Endothelial cell of umbilical vein (primary cell): Measurements from ENCODE around the gene ZNF768. TPM values are rescaled to one million over a fixed set of nuclear protein-coding genes. Genes with fewer than 3 reads are reported as not detected.

Experiments
- BruUV-seq: library from RNA; stranded (reverse); fragments of 400-500 nt; replicated peaks from 2 replicates; lab custom pipeline; 2021; lab: Mats Ljungman, UMichigan
- CTCF ChIA-PET: fragments of 300-600, 350-600 bp; sonication (Branson Sonifier 250); formaldehyde crosslinking; loops from one replicate; lab custom pipeline; 2021; ENCODE audit warnings: antibody characterized with exemption, inconsistent platforms; lab: Charles Lee
- POLR2A ChIA-PET: fragments of 300-600, 350-600 bp; sonication (Branson Sonifier 250); formaldehyde crosslinking; loops from one replicate; lab custom pipeline; 2021; ENCODE audit warnings: antibody characterized with exemption, inconsistent platforms; lab: Charles Lee
- DNase-seq: peaks from one replicate; pipeline ENCODE4 v3.0.0-alpha.2; 2011; ENCODE audit warnings: low read depth, low spot score
- FAIRE-seq: peaks from 2 replicates; lab custom pipeline; 2011; peaks lifted over from hg19 to GRCh38; lab: Jason Lieb, UNC
- H2AFZ ChIP-seq: 2 replicates; pipeline ENCODE4 v1.6.0; 2012; ENCODE audit warnings: low read depth, low read length, control low read depth, inconsistent platforms
- H3K27ac ChIP-seq: 2 replicates; pipeline ENCODE4 v1.5.1; 2011; ENCODE audit warnings: low read depth, mild to moderate bottlenecking, control low read depth, low read length, moderate library complexity; ENCODE audit not compliant: insufficient read depth
- H3K27me3 ChIP-seq, 2 experiments: 2 replicates each; pipeline versions ENCODE4 v1.6.0 to v1.6.1; 2011; ENCODE audit warnings: low read length in 2 of 2, mixed read lengths in 1 of 2; ENCODE audit not compliant: control insufficient read depth in 2 of 2, insufficient read depth in 2 of 2
- H3K36me3 ChIP-seq, 2 experiments: 2 replicates in 1 of 2; 3 replicates in 1 of 2; pipeline ENCODE4 v1.5.1; 2011; ENCODE audit warnings: low read length in 2 of 2, mild to moderate bottlenecking in 1 of 2, moderate library complexity in 1 of 2; ENCODE audit not compliant: control insufficient read depth in 2 of 2, insufficient read depth in 2 of 2; ENCODE audit errors: extremely low read depth in 1 of 2
- H3K4me1 ChIP-seq: 3 replicates; pipeline ENCODE4 v1.5.1; 2011; ENCODE audit warnings: mild to moderate bottlenecking, low read length; ENCODE audit not compliant: control insufficient read depth, insufficient read depth; ENCODE audit errors: extremely low read depth
- H3K4me2 ChIP-seq: 2 replicates; pipeline ENCODE4 v1.6.1; 2011; ENCODE audit warnings: low read length, control low read depth, mixed read lengths; ENCODE audit not compliant: insufficient read depth
- H3K4me3 ChIP-seq, 3 experiments: fragments of 200-600 bp in 1 of 3; sonication (generic), shearing (Covaris generic) in 1 of 3; replicated peaks in 1 of 3; 2 replicates each; pipeline ENCODE4 v1.5.1; 2011 to 2016; ENCODE audit warnings: control low read depth in 3 of 3, low read length in 3 of 3, mild to moderate bottlenecking in 2 of 3, inconsistent platforms in 1 of 3, low read depth in 1 of 3, moderate library complexity in 1 of 3; ENCODE audit not compliant: insufficient read depth in 1 of 3
- H3K79me2 ChIP-seq: 2 replicates; pipeline ENCODE4 v1.6.0; 2012; ENCODE audit warnings: low read length, inconsistent platforms; ENCODE audit not compliant: control insufficient read depth, insufficient read depth
- H3K9ac ChIP-seq: replicated peaks from 2 replicates; pipeline ENCODE3; 2011; ENCODE audit warnings: low read length, control low read depth; ENCODE audit not compliant: insufficient read depth; ENCODE audit errors: extremely low read depth
- H3K9me1 ChIP-seq: replicated peaks from 3 replicates; pipeline ENCODE4 v1.6.0; 2011; ENCODE audit warnings: mild to moderate bottlenecking, low read length; ENCODE audit not compliant: control insufficient read depth, insufficient read depth; ENCODE audit errors: extremely low read depth
- H3K9me3 ChIP-seq: replicated peaks from 2 replicates; pipeline ENCODE4 v1.5.1; 2012; ENCODE audit warnings: low read length, inconsistent platforms; ENCODE audit not compliant: control insufficient read depth, insufficient read depth
- H4K20me1 ChIP-seq: replicated peaks from 2 replicates; pipeline ENCODE3; 2011; ENCODE audit warnings: mild to moderate bottlenecking, low read length; ENCODE audit not compliant: control insufficient read depth, insufficient read depth; ENCODE audit errors: extremely low read depth
- EZH2 ChIP-seq: IDR thresholded peaks from 2 replicates; pipeline ENCODE4 v1.6.1; 2012; ENCODE audit warnings: borderline replicate concordance, low read depth, mild to moderate bottlenecking, moderate library complexity, low read length, inconsistent platforms; ENCODE audit not compliant: severe bottlenecking
- FOS ChIP-seq: IDR thresholded peaks from 2 replicates; pipeline ENCODE4 v1.6.1; 2011; ENCODE audit warnings: mild to moderate bottlenecking, low read length, moderate library complexity, borderline replicate concordance; ENCODE audit not compliant: insufficient read depth
- GATA2 ChIP-seq: IDR thresholded peaks from 2 replicates; pipeline ENCODE4 v1.7.0; 2011; ENCODE audit warnings: low read depth, mild to moderate bottlenecking, moderate library complexity, mixed read lengths, low read length; ENCODE audit not compliant: insufficient read length, insufficient read depth
- JUN ChIP-seq: IDR thresholded peaks from 2 replicates; pipeline ENCODE4 v1.6.1; 2011; ENCODE audit warnings: borderline replicate concordance, low read depth; ENCODE audit not compliant: insufficient read length, insufficient read depth
- MYC ChIP-seq: IDR thresholded peaks from one replicate; pipeline ENCODE4 v1.6.1; 2011; ENCODE audit warnings: mild to moderate bottlenecking, low read depth, low read length
- POLR2A ChIP-seq: IDR thresholded peaks from 2 replicates; pipeline ENCODE4 v1.6.1; 2012; ENCODE audit warnings: low read depth, mild to moderate bottlenecking, control low read depth, low read length
- POLR2AphosphoS5 ChIP-seq: IDR thresholded peaks from 2 replicates; pipeline ENCODE4 v1.6.1; 2012; ENCODE audit warnings: low read depth, mild to moderate bottlenecking, control low read depth, low read length, moderate library complexity; ENCODE audit not compliant: insufficient read depth
- dilution Hi-C: fragments of 300-500 bp; cut with MboI; formaldehyde crosslinking; loops from one replicate; pipeline ENCODE4 v1.15.0; 2019; ENCODE audit warnings: low sequenced_read_pairs; ENCODE audit not compliant: extremely low pct_ligation_motif_present
- intact Hi-C: fragments of 100-400 bp; cut with micrococcal nuclease; formaldehyde crosslinking; loops from one replicate; pipeline ENCODE4 v1.10.0; 2022
- polyA plus RNA-seq, 4 experiments: library from polyadenylated mRNA; depleted of rRNA in 3 of 4; stranded (reverse) in 3 of 4; unstranded in 1 of 4; fragments of >200 nt; gene quantifications; 2 replicates each; pipeline versions ENCODE4 v1.2.1 to v1.2.3, GENCODE V29; 2011 to 2012; ENCODE audit warnings: missing spikeins in 1 of 4
- total RNA-seq: library from RNA; stranded (reverse); gene quantifications from 2 replicates; pipeline ENCODE4 v1.2.3, GENCODE V29; 2021
- TF ChIP-seq, protein P1 (sequence below): IDR thresholded peaks from 2 replicates; pipeline ENCODE4 v1.6.1; 2011; ENCODE audit not compliant: insufficient read depth, insufficient read length
- TF ChIP-seq, protein P2 (sequence below), 2 donors: IDR thresholded peaks; 1 replicate in 1 of 2; 2 replicates in 1 of 2; pipeline ENCODE4 v1.5.1; 2011; ENCODE audit warnings: low read length in 2 of 2, mild to moderate bottlenecking in 2 of 2, moderate library complexity in 2 of 2, control low read depth in 1 of 2, inconsistent platforms in 1 of 2, low read depth in 1 of 2; ENCODE audit not compliant: insufficient read depth in 1 of 2; ENCODE audit errors: extremely low read depth in 1 of 2

ZNF768 gene
- total and polyA plus RNA-seq, 2 donors (not counting 3 experiments of a cell fraction or from before 2014, with no cell fraction given) = 24.2 to 24.7 TPM

DNA sequence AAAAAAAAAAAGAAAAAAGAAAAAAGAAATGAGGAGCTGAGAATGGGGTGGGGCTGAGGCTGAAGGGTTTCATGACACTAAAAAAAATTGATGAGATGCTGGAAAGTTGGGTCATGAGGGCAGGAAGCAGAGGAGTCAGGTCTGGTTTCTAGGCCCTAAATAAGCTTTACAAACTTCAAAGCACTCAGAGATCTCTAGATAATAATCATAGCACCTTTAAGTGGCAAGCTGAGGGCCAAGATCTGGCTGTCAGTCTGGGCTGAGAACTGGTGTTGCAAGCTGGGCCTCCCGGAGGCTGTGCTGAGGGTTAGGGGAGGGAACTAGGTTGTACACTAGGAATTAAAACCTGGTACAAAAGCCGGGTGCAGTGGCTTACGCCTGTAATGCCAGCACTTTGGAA, 25.4 kb upstream of the ZNF768 start:
- H3K27ac ChIP-seq = no peak overlapping the region
- intact Hi-C loops (no loop called here), dilution Hi-C loops (no loop called here)
- TF ChIP-seq FOS (no peak), MYC (no peak), EZH2 (no peak), JUN (no peak), POLR2A (no peak), POLR2AphosphoS5 (no peak), GATA2 (no peak)
- TF ChIP-seq, protein P1, sequence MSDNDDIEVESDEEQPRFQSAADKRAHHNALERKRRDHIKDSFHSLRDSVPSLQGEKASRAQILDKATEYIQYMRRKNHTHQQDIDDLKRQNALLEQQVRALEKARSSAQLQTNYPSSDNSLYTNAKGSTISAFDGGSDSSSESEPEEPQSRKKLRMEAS = no peak
- TF ChIP-seq, protein P2, sequence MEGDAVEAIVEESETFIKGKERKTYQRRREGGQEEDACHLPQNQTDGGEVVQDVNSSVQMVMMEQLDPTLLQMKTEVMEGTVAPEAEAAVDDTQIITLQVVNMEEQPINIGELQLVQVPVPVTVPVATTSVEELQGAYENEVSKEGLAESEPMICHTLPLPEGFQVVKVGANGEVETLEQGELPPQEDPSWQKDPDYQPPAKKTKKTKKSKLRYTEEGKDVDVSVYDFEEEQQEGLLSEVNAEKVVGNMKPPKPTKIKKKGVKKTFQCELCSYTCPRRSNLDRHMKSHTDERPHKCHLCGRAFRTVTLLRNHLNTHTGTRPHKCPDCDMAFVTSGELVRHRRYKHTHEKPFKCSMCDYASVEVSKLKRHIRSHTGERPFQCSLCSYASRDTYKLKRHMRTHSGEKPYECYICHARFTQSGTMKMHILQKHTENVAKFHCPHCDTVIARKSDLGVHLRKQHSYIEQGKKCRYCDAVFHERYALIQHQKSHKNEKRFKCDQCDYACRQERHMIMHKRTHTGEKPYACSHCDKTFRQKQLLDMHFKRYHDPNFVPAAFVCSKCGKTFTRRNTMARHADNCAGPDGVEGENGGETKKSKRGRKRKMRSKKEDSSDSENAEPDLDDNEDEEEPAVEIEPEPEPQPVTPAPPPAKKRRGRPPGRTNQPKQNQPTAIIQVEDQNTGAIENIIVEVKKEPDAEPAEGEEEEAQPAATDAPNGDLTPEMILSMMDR (IDR thresholded peaks at IDR 0.05; ENCODE audit: extremely low read depth in 1 of 2, insufficient read depth in 1 of 2, low read depth in 1 of 2, low read length in 2 of 2) = no peak
- H3K9me3 ChIP-seq = no peaks in the 10 kb centered on the region
- no peak overlapping the region for H3K4me2 ChIP-seq
- CTCF ChIA-PET = interaction anchor here (1.4 kb wide), 1 partner anchor 122 kb away, joined by 4 read pairs; the partner anchor contains the start of gene DCTPP1
- peaks cover 3% of the 10 kb centered on the region for H3K4me1 ChIP-seq
- POLR2A ChIA-PET = no interaction called here
- no peak overlapping the region for H3K4me3 ChIP-seq
- no peaks in the 10 kb centered on the region for H3K27me3 ChIP-seq
- peaks cover 3 to 9% of the 10 kb centered on the region in 2 experiments for H3K36me3 ChIP-seq
- no peaks in the 10 kb centered on the region for H4K20me1 ChIP-seq
- no peaks in the 10 kb centered on the region for H3K9me1 ChIP-seq
- no TSS peak for BruUV-seq
- no peak overlapping the region for H2AFZ ChIP-seq
- FAIRE-seq (no peak), DNase-seq (no peak)
- peaks cover 14% of the 10 kb centered on the region for H3K79me2 ChIP-seq
- no peak overlapping the region for H3K9ac ChIP-seq
